Endothelial cell of umbilical vein (primary cell): ENCODE data around the gene HMGXB3. TPM values are rescaled to one million over a fixed set of nuclear protein-coding genes. Genes with fewer than 3 reads are reported as not detected.

ENCODE experiments used
- BruUV-seq: library from RNA; stranded (reverse); fragments of 400-500 nt; replicated peaks from 2 replicates; lab custom pipeline; 2021; lab: Mats Ljungman, UMichigan
- CTCF ChIA-PET: fragments of 300-600, 350-600 bp; sonication (Branson Sonifier 250); formaldehyde crosslinking; loops from one replicate; lab custom pipeline; 2021; ENCODE audit warnings: antibody characterized with exemption, inconsistent platforms; lab: Charles Lee
- POLR2A ChIA-PET: fragments of 300-600, 350-600 bp; sonication (Branson Sonifier 250); formaldehyde crosslinking; loops from one replicate; lab custom pipeline; 2021; ENCODE audit warnings: antibody characterized with exemption, inconsistent platforms; lab: Charles Lee
- DNase-seq: peaks from one replicate; pipeline ENCODE4 v3.0.0-alpha.2; 2011; ENCODE audit warnings: low read depth, low spot score
- FAIRE-seq: peaks from 2 replicates; lab custom pipeline; 2011; peaks lifted over from hg19 to GRCh38; lab: Jason Lieb, UNC
- H2AFZ ChIP-seq: 2 replicates; pipeline ENCODE4 v1.6.0; 2012; ENCODE audit warnings: low read depth, low read length, control low read depth, inconsistent platforms
- H3K27ac ChIP-seq: 2 replicates; pipeline ENCODE4 v1.5.1; 2011; ENCODE audit warnings: low read depth, mild to moderate bottlenecking, control low read depth, low read length, moderate library complexity; ENCODE audit not compliant: insufficient read depth
- H3K27me3 ChIP-seq, 2 experiments: 2 replicates each; pipeline versions ENCODE4 v1.6.0 to v1.6.1; 2011; ENCODE audit warnings: low read length in 2 of 2, mixed read lengths in 1 of 2; ENCODE audit not compliant: control insufficient read depth in 2 of 2, insufficient read depth in 2 of 2
- H3K36me3 ChIP-seq, 2 experiments: 2 replicates in 1 of 2; 3 replicates in 1 of 2; pipeline ENCODE4 v1.5.1; 2011; ENCODE audit warnings: low read length in 2 of 2, mild to moderate bottlenecking in 1 of 2, moderate library complexity in 1 of 2; ENCODE audit not compliant: control insufficient read depth in 2 of 2, insufficient read depth in 2 of 2; ENCODE audit errors: extremely low read depth in 1 of 2
- H3K4me1 ChIP-seq: 3 replicates; pipeline ENCODE4 v1.5.1; 2011; ENCODE audit warnings: mild to moderate bottlenecking, low read length; ENCODE audit not compliant: control insufficient read depth, insufficient read depth; ENCODE audit errors: extremely low read depth
- H3K4me2 ChIP-seq: 2 replicates; pipeline ENCODE4 v1.6.1; 2011; ENCODE audit warnings: low read length, control low read depth, mixed read lengths; ENCODE audit not compliant: insufficient read depth
- H3K4me3 ChIP-seq, 3 experiments: fragments of 200-600 bp in 1 of 3; sonication (generic), shearing (Covaris generic) in 1 of 3; replicated peaks in 1 of 3; 2 replicates each; pipeline ENCODE4 v1.5.1; 2011 to 2016; ENCODE audit warnings: control low read depth in 3 of 3, low read length in 3 of 3, mild to moderate bottlenecking in 2 of 3, inconsistent platforms in 1 of 3, low read depth in 1 of 3, moderate library complexity in 1 of 3; ENCODE audit not compliant: insufficient read depth in 1 of 3
- H3K79me2 ChIP-seq: 2 replicates; pipeline ENCODE4 v1.6.0; 2012; ENCODE audit warnings: low read length, inconsistent platforms; ENCODE audit not compliant: control insufficient read depth, insufficient read depth
- H3K9ac ChIP-seq: replicated peaks from 2 replicates; pipeline ENCODE3; 2011; ENCODE audit warnings: low read length, control low read depth; ENCODE audit not compliant: insufficient read depth; ENCODE audit errors: extremely low read depth
- H3K9me1 ChIP-seq: replicated peaks from 3 replicates; pipeline ENCODE4 v1.6.0; 2011; ENCODE audit warnings: mild to moderate bottlenecking, low read length; ENCODE audit not compliant: control insufficient read depth, insufficient read depth; ENCODE audit errors: extremely low read depth
- H3K9me3 ChIP-seq: replicated peaks from 2 replicates; pipeline ENCODE4 v1.5.1; 2012; ENCODE audit warnings: low read length, inconsistent platforms; ENCODE audit not compliant: control insufficient read depth, insufficient read depth
- H4K20me1 ChIP-seq: replicated peaks from 2 replicates; pipeline ENCODE3; 2011; ENCODE audit warnings: mild to moderate bottlenecking, low read length; ENCODE audit not compliant: control insufficient read depth, insufficient read depth; ENCODE audit errors: extremely low read depth
- CTCF ChIP-seq, 2 donors: IDR thresholded peaks; 1 replicate in 1 of 2; 2 replicates in 1 of 2; pipeline ENCODE4 v1.5.1; 2011; ENCODE audit warnings: low read length in 2 of 2, mild to moderate bottlenecking in 2 of 2, moderate library complexity in 2 of 2, control low read depth in 1 of 2, inconsistent platforms in 1 of 2, low read depth in 1 of 2; ENCODE audit not compliant: insufficient read depth in 1 of 2; ENCODE audit errors: extremely low read depth in 1 of 2
- EZH2 ChIP-seq: IDR thresholded peaks from 2 replicates; pipeline ENCODE4 v1.6.1; 2012; ENCODE audit warnings: borderline replicate concordance, low read depth, mild to moderate bottlenecking, moderate library complexity, low read length, inconsistent platforms; ENCODE audit not compliant: severe bottlenecking
- FOS ChIP-seq: IDR thresholded peaks from 2 replicates; pipeline ENCODE4 v1.6.1; 2011; ENCODE audit warnings: mild to moderate bottlenecking, low read length, moderate library complexity, borderline replicate concordance; ENCODE audit not compliant: insufficient read depth
- GATA2 ChIP-seq: IDR thresholded peaks from 2 replicates; pipeline ENCODE4 v1.7.0; 2011; ENCODE audit warnings: low read depth, mild to moderate bottlenecking, moderate library complexity, mixed read lengths, low read length; ENCODE audit not compliant: insufficient read length, insufficient read depth
- JUN ChIP-seq: IDR thresholded peaks from 2 replicates; pipeline ENCODE4 v1.6.1; 2011; ENCODE audit warnings: borderline replicate concordance, low read depth; ENCODE audit not compliant: insufficient read length, insufficient read depth
- MAX ChIP-seq: IDR thresholded peaks from 2 replicates; pipeline ENCODE4 v1.6.1; 2011; ENCODE audit not compliant: insufficient read depth, insufficient read length
- MYC ChIP-seq: IDR thresholded peaks from one replicate; pipeline ENCODE4 v1.6.1; 2011; ENCODE audit warnings: mild to moderate bottlenecking, low read depth, low read length
- POLR2A ChIP-seq: IDR thresholded peaks from 2 replicates; pipeline ENCODE4 v1.6.1; 2012; ENCODE audit warnings: low read depth, mild to moderate bottlenecking, control low read depth, low read length
- POLR2AphosphoS5 ChIP-seq: IDR thresholded peaks from 2 replicates; pipeline ENCODE4 v1.6.1; 2012; ENCODE audit warnings: low read depth, mild to moderate bottlenecking, control low read depth, low read length, moderate library complexity; ENCODE audit not compliant: insufficient read depth
- dilution Hi-C: fragments of 300-500 bp; cut with MboI; formaldehyde crosslinking; loops from one replicate; pipeline ENCODE4 v1.15.0; 2019; ENCODE audit warnings: low sequenced_read_pairs; ENCODE audit not compliant: extremely low pct_ligation_motif_present
- intact Hi-C: fragments of 100-400 bp; cut with micrococcal nuclease; formaldehyde crosslinking; loops from one replicate; pipeline ENCODE4 v1.10.0; 2022
- polyA plus RNA-seq, 4 experiments: library from polyadenylated mRNA; depleted of rRNA in 3 of 4; stranded (reverse) in 3 of 4; unstranded in 1 of 4; fragments of >200 nt; gene quantifications; 2 replicates each; pipeline versions ENCODE4 v1.2.1 to v1.2.3, GENCODE V29; 2011 to 2012; ENCODE audit warnings: missing spikeins in 1 of 4
- total RNA-seq: library from RNA; stranded (reverse); gene quantifications from 2 replicates; pipeline ENCODE4 v1.2.3, GENCODE V29; 2021

HMGXB3 gene
- total and polyA plus RNA-seq, 2 donors (not counting 3 experiments of a cell fraction or from before 2014, with no cell fraction given), result 34.8 to 52.6 TPM

GRCh38 chr5:149953436-149954121, 47.0 kb upstream of the HMGXB3 start:
- Histone ChIP-seq H3K4me2 (no peak overlapping the region), H4K20me1 (no peaks in the 10 kb centered on the region), H3K4me1 (no peaks in the 10 kb centered on the region), H3K4me3 (no peak overlapping the region), H3K9ac (no peak overlapping the region), H3K27me3 (no peaks in the 10 kb centered on the region), H3K36me3 (no peaks in the 10 kb centered on the region), H3K79me2 (no peaks in the 10 kb centered on the region), H3K9me3 (no peaks in the 10 kb centered on the region), H3K27ac (no peak overlapping the region), H2AFZ (no peak overlapping the region), H3K9me1 (no peaks in the 10 kb centered on the region)
- CTCF ChIA-PET, result interaction anchor here (0.8 kb wide), 1 partner anchor 9 kb away, joined by 3 read pairs; no protein-coding TSS in a partner anchor
- FAIRE-seq (no peak), DNase-seq (no peak)
- intact Hi-C loops, result no loop called here
- POLR2A ChIA-PET, result interaction anchor here (0.6 kb wide), 1 partner anchor 53 kb away, joined by 3 read pairs; no protein-coding TSS in a partner anchor
- dilution Hi-C loops, result no loop called here
- BruUV-seq, result no TSS peak
- TF ChIP-seq JUN (no peak), POLR2A (no peak), MAX (no peak), POLR2AphosphoS5 (no peak), MYC (no peak), GATA2 (no peak), FOS (no peak), CTCF (IDR thresholded peaks at IDR 0.05; ENCODE audit: extremely low read depth in 1 of 2, insufficient read depth in 1 of 2, low read depth in 1 of 2, low read length in 2 of 2) (no peak), EZH2 (no peak)
